IMR-90 (cell line): ENCODE results near the gene GPER1. TPM values are rescaled to one million over a fixed set of nuclear protein-coding genes. Genes with fewer than 3 reads are reported as not detected.

Experiments
- ATAC-seq: fragments of 200-7000 bp; cut with Tn5 transposase; 2 replicates; pipeline ENCODE4 v1.9.1; 2020; ENCODE audit warnings: low read depth, mild to moderate bottlenecking, moderate library complexity
- BruUV-seq: library from RNA; stranded (reverse); fragments of 400-500 nt; replicated peaks from 2 replicates; lab custom pipeline; 2021; lab: Mats Ljungman, UMichigan
- CTCF ChIA-PET: fragments of 300-600 bp; formaldehyde crosslinking; extraction: SDS; loops from one replicate; lab custom pipeline; 2021; ENCODE audit warnings: antibody characterized with exemption; lab: Yijun Ruan, JAX
- POLR2A ChIA-PET: fragments of 300-600 bp; sonication (Branson Sonifier 250); formaldehyde crosslinking; loops from one replicate; lab custom pipeline; 2022; ENCODE audit warnings: antibody characterized with exemption; ENCODE audit not compliant: unreplicated experiment; lab: Charles Lee
- DNase-seq: peaks from one replicate; pipeline ENCODE4 v3.0.0; 2013
- H2AFZ ChIP-seq: replicated peaks from 2 replicates; pipeline ENCODE3; 2013; ENCODE audit warnings: low read length, mild to moderate bottlenecking; ENCODE audit not compliant: poor library complexity
- H2AK5ac ChIP-seq: 2 replicates; pipeline ENCODE4 v1.6.1; 2013; ENCODE audit warnings: low read depth, low read length, inconsistent platforms
- H2AK9ac ChIP-seq: replicated peaks from 2 replicates; pipeline ENCODE3; 2013; ENCODE audit warnings: mild to moderate bottlenecking, low read depth, low read length, moderate library complexity; ENCODE audit not compliant: poor library complexity
- H2BK120ac ChIP-seq: 2 replicates; pipeline ENCODE4 v1.6.1; 2013; ENCODE audit warnings: low read depth, low read length, inconsistent platforms
- H2BK15ac ChIP-seq: 3 replicates; pipeline ENCODE4 v1.6.1; 2013; ENCODE audit warnings: low read depth, low read length, inconsistent platforms
- H2BK20ac ChIP-seq: 2 replicates; pipeline ENCODE4 v1.6.1; 2013; ENCODE audit warnings: low read depth, mild to moderate bottlenecking, inconsistent platforms, low read length, moderate library complexity
- H2BK5ac ChIP-seq: 2 replicates; pipeline ENCODE4 v1.6.1; 2013; ENCODE audit warnings: mild to moderate bottlenecking, low read depth, low read length, inconsistent platforms; ENCODE audit not compliant: poor library complexity, severe bottlenecking
- H3K14ac ChIP-seq: replicated peaks from 2 replicates; pipeline ENCODE4 v1.6.1; 2013; ENCODE audit warnings: low read depth, low read length, inconsistent platforms
- H3K18ac ChIP-seq: 2 replicates; pipeline ENCODE4 v1.6.1; 2013; ENCODE audit warnings: low read depth, low read length, control low read depth
- H3K23ac ChIP-seq: 2 replicates; pipeline ENCODE4 v1.6.1; 2013; ENCODE audit warnings: low read depth, low read length, inconsistent platforms
- H3K27ac ChIP-seq: 2 replicates; pipeline ENCODE4 v1.5.1; 2013; ENCODE audit warnings: mild to moderate bottlenecking, control low read depth, low read length; ENCODE audit not compliant: insufficient read depth
- H3K27me3 ChIP-seq: 2 replicates; pipeline ENCODE4 v1.6.1; 2013; ENCODE audit warnings: low read length; ENCODE audit not compliant: control insufficient read depth, insufficient read depth
- H3K36me3 ChIP-seq: 2 replicates; pipeline ENCODE4 v1.6.1; 2013; ENCODE audit warnings: low read length, mixed read lengths; ENCODE audit not compliant: control insufficient read depth, insufficient read depth
- H3K4ac ChIP-seq: 2 replicates; pipeline ENCODE4 v1.6.1; 2013; ENCODE audit warnings: low read depth, low read length, inconsistent platforms
- H3K4me1 ChIP-seq: 2 replicates; pipeline ENCODE4 v1.6.1; 2013; ENCODE audit warnings: low read length, mixed read lengths; ENCODE audit not compliant: control insufficient read depth, insufficient read depth
- H3K4me2 ChIP-seq: 2 replicates; pipeline ENCODE4 v1.6.1; 2013; ENCODE audit warnings: low read depth, mild to moderate bottlenecking, control low read depth, low read length, moderate library complexity
- H3K4me3 ChIP-seq: 2 replicates; pipeline ENCODE4 v1.5.1; 2013; ENCODE audit warnings: low read depth, mild to moderate bottlenecking, control low read depth, low read length, moderate library complexity; ENCODE audit not compliant: insufficient read depth
- H3K56ac ChIP-seq: 2 replicates; pipeline ENCODE4 v1.6.1; 2013; ENCODE audit warnings: low read length, inconsistent platforms; ENCODE audit not compliant: insufficient read depth; ENCODE audit errors: extremely low read depth
- H3K79me1 ChIP-seq, 2 experiments: 2 replicates each; pipeline ENCODE4 v1.6.1; 2013; ENCODE audit warnings: low read length in 2 of 2, inconsistent platforms in 1 of 2, low read depth in 1 of 2
- H3K9ac ChIP-seq: 2 replicates; pipeline ENCODE4 v1.6.1; 2013; ENCODE audit warnings: low read depth, low read length, control low read depth
- H3K9me1 ChIP-seq: 2 replicates; pipeline ENCODE4 v1.6.1; 2013; ENCODE audit warnings: low read length, inconsistent platforms; ENCODE audit not compliant: insufficient read depth
- H3K9me3 ChIP-seq: 2 replicates; pipeline ENCODE4 v1.6.1; 2013; ENCODE audit warnings: low read length; ENCODE audit not compliant: control insufficient read depth, insufficient read depth
- H4K20me1 ChIP-seq: 2 replicates; pipeline ENCODE4 v1.6.1; 2013; ENCODE audit warnings: low read length, inconsistent platforms; ENCODE audit not compliant: insufficient read depth
- H4K5ac ChIP-seq: 2 replicates; pipeline ENCODE4 v1.6.1; 2013; ENCODE audit warnings: mild to moderate bottlenecking, low read depth, low read length, control low read depth
- H4K8ac ChIP-seq, 2 experiments: 2 replicates each; pipeline ENCODE4 v1.6.1; 2013; ENCODE audit warnings: low read depth in 2 of 2, low read length in 2 of 2, control low read depth in 1 of 2, inconsistent platforms in 1 of 2
- H4K91ac ChIP-seq: 2 replicates; pipeline ENCODE4 v1.6.1; 2013; ENCODE audit warnings: low read depth, low read length, inconsistent platforms; ENCODE audit not compliant: insufficient read depth
- BHLHE40 ChIP-seq: fragments of 150-350 bp; IDR thresholded peaks from 2 replicates; pipeline ENCODE4 v1.6.1; 2016; ENCODE audit warnings: mild to moderate bottlenecking, low read depth, low read length
- CEBPB ChIP-seq: IDR thresholded peaks from 2 replicates; pipeline ENCODE4 v1.6.1; 2012; ENCODE audit warnings: low read depth, low read length, improper control_type of control experiment
- ELK1 ChIP-seq: fragments of 150-350 bp; IDR thresholded peaks from 2 replicates; pipeline ENCODE4 v1.6.1; 2016; ENCODE audit warnings: low read depth, mild to moderate bottlenecking, low read length, moderate library complexity, borderline replicate concordance
- FOS ChIP-seq: fragments of 150-350 bp; IDR thresholded peaks from 2 replicates; pipeline ENCODE4 v1.6.1; 2016; ENCODE audit warnings: low read depth, low read length
- MAFK ChIP-seq: IDR thresholded peaks from 2 replicates; pipeline ENCODE4 v1.6.1; 2012; ENCODE audit warnings: low read depth, low read length, improper control_type of control experiment
- POLR2A ChIP-seq: IDR thresholded peaks from 2 replicates; pipeline ENCODE4 v1.6.1; 2012; ENCODE audit warnings: mild to moderate bottlenecking, low read depth, low read length
- RAD21 ChIP-seq: IDR thresholded peaks from 2 replicates; pipeline ENCODE4 v1.6.1; 2012; ENCODE audit warnings: low read length, improper control_type of control experiment
- RFX5 ChIP-seq: IDR thresholded peaks from 2 replicates; pipeline ENCODE4 v1.8.0; 2012; ENCODE audit warnings: low read depth, mild to moderate bottlenecking, low read length, moderate library complexity
- USF2 ChIP-seq: fragments of 150-350 bp; IDR thresholded peaks from 2 replicates; pipeline ENCODE4 v1.6.1; 2017; ENCODE audit warnings: mild to moderate bottlenecking, antibody characterized with exemption, low read length, low read depth
- WGBS, 2 experiments: methylation state at CpG; one replicate each; pipeline versions ENCODE4 v1.1.5 to v1.1.7; 2013; ENCODE audit warnings: missing lambda C conversion rate in 2 of 2; ENCODE audit not compliant: insufficient read length in 1 of 2; ENCODE audit errors: extremely low coverage in 2 of 2; 5-methylcytosine and 5-hydroxymethylcytosine counted together
- dilution Hi-C: fragments of 300-500 bp; cut with HindIII; formaldehyde crosslinking; loops from one replicate; pipeline ENCODE4 v1.14.3; 2018; ENCODE audit warnings: low sequenced_read_pairs; ENCODE audit not compliant: unreplicated experiment
- in situ Hi-C: fragments of 300-500 bp; cut with MboI; formaldehyde crosslinking; loops from 3 replicates; pipeline ENCODE4 v1.14.3; 2019; ENCODE audit warnings: low sequenced_read_pairs, inconsistent platforms, mixed read lengths
- intact Hi-C: fragments of 100-400 bp; cut with micrococcal nuclease; formaldehyde crosslinking; loops from 2 replicates; pipeline ENCODE4 v1.10.0; 2022
- polyA plus RNA-seq, 3 experiments: library from polyadenylated mRNA; depleted of rRNA; stranded (reverse); fragments of >200 nt; gene quantifications; 2 replicates each; pipeline ENCODE4 v1.2.3, GENCODE V29; 2012; ENCODE audit warnings: low replicate concordance in 1 of 3
- total RNA-seq: library from RNA; depleted of rRNA; stranded (reverse); fragments of >200 nt; gene quantifications from 2 replicates; pipeline ENCODE4 v1.2.3, GENCODE V29; 2012
- TF ChIP-seq, protein P1 (sequence below): conservative IDR thresholded peaks from 2 replicates; pipeline ENCODE4 v1.5.1; 2012; ENCODE audit warnings: mild to moderate bottlenecking, low read depth, low read length, improper control_type of control experiment

GPER1 gene
- total and polyA plus RNA-seq, 2 of the 4 experiments (the other 2 are of a cell fraction), result 2.0 to 5.8 TPM

GRCh38 chr7:1081336-1081735, 6.6 kb upstream of the GPER1 start:
- ChIA-PET POLR2A (no interaction called here), CTCF (interaction anchor here (1.2 kb wide), 1 partner anchor 23 kb away, joined by 4 read pairs; no protein-coding TSS in a partner anchor)
- Histone ChIP-seq H2BK20ac (no peak overlapping the region), H2BK15ac (no peak overlapping the region), H4K8ac (no peak overlapping the region), H3K36me3 (no peaks in the 10 kb centered on the region), H2AK9ac (no peak overlapping the region), H3K4me1 (peaks cover 8% of the 10 kb centered on the region), H3K14ac (no peak overlapping the region), H3K56ac (no peak overlapping the region), H4K91ac (no peak overlapping the region), H3K4me2 (no peak overlapping the region), H3K4me3 (no peak overlapping the region), H3K9me1 (no peaks in the 10 kb centered on the region), H3K79me1 (peaks cover 0 to 5% of the 10 kb centered on the region in 2 experiments; a peak in 1 of 4 replicates), H2BK5ac (no peak overlapping the region), H2BK120ac (no peak overlapping the region), H3K18ac (no peak overlapping the region), H3K27me3 (no peaks in the 10 kb centered on the region), H3K27ac (no peak overlapping the region), H3K9ac (no peak overlapping the region), H3K23ac (no peak overlapping the region), H2AFZ (no peak overlapping the region), H3K4ac (no peak overlapping the region), H4K20me1 (peaks cover 71% of the 10 kb centered on the region), H3K9me3 (no peaks in the 10 kb centered on the region), H4K5ac (no peak overlapping the region), H2AK5ac (no peak overlapping the region)
- ATAC-seq, result no peak
- DNase-seq, result no peak
- BruUV-seq, result no TSS peak
- TF ChIP-seq MAFK (no peak), FOS (no peak), BHLHE40 (no peak), CEBPB (no peak), POLR2A (no peak), ELK1 (no peak), USF2 (no peak), RFX5 (no peak), RAD21 (no peak)
- TF ChIP-seq, protein P1, sequence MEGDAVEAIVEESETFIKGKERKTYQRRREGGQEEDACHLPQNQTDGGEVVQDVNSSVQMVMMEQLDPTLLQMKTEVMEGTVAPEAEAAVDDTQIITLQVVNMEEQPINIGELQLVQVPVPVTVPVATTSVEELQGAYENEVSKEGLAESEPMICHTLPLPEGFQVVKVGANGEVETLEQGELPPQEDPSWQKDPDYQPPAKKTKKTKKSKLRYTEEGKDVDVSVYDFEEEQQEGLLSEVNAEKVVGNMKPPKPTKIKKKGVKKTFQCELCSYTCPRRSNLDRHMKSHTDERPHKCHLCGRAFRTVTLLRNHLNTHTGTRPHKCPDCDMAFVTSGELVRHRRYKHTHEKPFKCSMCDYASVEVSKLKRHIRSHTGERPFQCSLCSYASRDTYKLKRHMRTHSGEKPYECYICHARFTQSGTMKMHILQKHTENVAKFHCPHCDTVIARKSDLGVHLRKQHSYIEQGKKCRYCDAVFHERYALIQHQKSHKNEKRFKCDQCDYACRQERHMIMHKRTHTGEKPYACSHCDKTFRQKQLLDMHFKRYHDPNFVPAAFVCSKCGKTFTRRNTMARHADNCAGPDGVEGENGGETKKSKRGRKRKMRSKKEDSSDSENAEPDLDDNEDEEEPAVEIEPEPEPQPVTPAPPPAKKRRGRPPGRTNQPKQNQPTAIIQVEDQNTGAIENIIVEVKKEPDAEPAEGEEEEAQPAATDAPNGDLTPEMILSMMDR, result no peak
- in situ Hi-C loops (no loop called here), dilution Hi-C loops (no loop called here), intact Hi-C loops (no loop called here)
- WGBS, 2 experiments, result 88% methylated on average over 5 of the region's 20 CpGs; no CpG with 5 or more reads in 1 of the 2 experiments
